AG10803 (cell line): ENCODE results near the gene DOCK8.

Experiments
- DNase-seq: peaks from one replicate; pipeline ENCODE4 v3.0.0; 2010; ENCODE audit warnings: low read depth
- H3K4me3 ChIP-seq: 2 replicates; pipeline ENCODE4 v1.5.1; 2011; ENCODE audit warnings: mild to moderate bottlenecking, low read length, control low read depth
- TF ChIP-seq, protein P1 (sequence below): conservative IDR thresholded peaks from 2 replicates; pipeline ENCODE4 v1.5.1; 2011; ENCODE audit warnings: mild to moderate bottlenecking, low read length, control low read depth, inconsistent platforms

The DOCK8 gene

DNA sequence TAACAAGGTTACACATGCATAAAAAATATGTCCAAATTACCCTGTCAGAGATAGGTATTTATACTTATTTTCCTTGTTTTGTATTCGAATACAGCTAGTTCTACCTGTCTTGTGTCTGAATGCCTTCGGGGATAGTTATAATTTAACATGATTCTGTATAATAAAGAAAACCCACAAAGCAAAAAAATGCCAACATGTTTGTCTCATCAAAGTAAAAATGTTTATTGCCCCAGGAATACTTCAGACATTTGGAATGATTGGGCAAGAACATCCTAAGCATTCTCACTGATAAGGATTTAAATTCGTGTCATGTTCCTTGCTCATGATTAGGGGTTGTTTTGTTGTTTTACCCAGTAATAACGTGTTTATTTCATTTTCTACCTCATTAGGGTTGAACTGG is 74.5 kb downstream of the DOCK8 start:
- no peak overlapping the region for H3K4me3 ChIP-seq
- TF ChIP-seq, protein P1, sequence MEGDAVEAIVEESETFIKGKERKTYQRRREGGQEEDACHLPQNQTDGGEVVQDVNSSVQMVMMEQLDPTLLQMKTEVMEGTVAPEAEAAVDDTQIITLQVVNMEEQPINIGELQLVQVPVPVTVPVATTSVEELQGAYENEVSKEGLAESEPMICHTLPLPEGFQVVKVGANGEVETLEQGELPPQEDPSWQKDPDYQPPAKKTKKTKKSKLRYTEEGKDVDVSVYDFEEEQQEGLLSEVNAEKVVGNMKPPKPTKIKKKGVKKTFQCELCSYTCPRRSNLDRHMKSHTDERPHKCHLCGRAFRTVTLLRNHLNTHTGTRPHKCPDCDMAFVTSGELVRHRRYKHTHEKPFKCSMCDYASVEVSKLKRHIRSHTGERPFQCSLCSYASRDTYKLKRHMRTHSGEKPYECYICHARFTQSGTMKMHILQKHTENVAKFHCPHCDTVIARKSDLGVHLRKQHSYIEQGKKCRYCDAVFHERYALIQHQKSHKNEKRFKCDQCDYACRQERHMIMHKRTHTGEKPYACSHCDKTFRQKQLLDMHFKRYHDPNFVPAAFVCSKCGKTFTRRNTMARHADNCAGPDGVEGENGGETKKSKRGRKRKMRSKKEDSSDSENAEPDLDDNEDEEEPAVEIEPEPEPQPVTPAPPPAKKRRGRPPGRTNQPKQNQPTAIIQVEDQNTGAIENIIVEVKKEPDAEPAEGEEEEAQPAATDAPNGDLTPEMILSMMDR: no peak
- DNase-seq: no peak

DNA sequence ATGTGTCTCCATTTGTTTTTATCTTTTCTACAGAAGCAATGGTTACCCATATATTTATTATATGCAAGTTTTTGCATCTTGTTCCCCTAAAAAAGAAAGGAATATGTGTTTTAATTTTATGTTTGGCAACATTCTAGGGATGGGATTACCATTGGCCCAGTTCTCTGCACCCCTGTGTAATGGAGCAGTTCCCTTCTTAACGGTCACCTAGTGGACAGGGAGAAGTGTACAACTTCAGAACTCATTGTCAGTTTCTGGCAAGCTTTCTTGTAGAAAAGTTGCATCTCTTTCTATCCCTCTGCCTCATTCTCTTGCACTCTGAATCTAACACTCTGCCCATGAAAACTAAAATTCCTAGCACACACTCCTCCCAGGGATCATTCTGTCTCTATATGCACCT is 78.2 kb downstream of the DOCK8 start:
- TF ChIP-seq, protein P1: no peak
- H3K4me3 ChIP-seq: no peak overlapping the region
- DNase-seq: no peak

DNA sequence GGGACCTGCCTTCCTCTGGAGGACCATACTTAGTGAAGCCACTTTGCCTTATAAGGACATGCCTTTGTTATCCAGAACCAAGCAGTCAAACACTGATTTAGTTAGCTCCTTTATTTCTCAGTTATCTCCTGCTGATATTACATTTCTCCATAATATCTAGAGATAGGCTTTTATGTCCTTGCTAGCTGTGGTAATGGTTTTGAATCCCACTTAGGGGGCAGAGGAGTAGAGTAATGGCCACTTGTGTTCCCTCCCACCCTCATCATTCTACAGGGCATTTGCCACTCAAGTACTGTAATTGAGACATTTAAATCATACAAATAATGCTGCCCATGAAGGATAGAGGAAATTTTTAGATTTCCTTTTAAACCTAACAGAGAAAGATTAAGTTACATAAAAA is 80.9 kb downstream of the DOCK8 start:
- TF ChIP-seq, protein P1: no peak
- H3K4me3 ChIP-seq: no peak overlapping the region
- DNase-seq: no peak

DNA sequence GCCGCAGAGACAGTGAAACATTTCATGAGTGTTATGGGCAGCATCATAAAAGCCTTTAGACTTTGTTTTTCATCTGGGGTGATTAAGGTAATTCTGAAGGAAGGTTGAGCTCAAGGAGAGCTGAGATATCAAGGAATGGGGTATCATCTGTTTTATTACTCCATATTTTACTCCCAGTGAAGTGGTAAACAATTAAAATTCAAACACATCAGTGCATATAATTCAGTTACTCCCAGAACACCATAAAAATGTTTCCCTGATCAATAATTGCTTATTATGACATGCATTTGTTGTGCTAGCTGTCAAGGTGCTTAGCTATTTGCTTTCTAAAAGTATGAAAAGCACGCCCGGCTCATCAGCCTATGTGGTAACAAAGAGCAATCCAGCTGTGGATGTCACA is 81.7 kb downstream of the DOCK8 start:
- H3K4me3 ChIP-seq: no peak overlapping the region
- DNase-seq: no peak
- TF ChIP-seq, protein P1: no peak

DNA sequence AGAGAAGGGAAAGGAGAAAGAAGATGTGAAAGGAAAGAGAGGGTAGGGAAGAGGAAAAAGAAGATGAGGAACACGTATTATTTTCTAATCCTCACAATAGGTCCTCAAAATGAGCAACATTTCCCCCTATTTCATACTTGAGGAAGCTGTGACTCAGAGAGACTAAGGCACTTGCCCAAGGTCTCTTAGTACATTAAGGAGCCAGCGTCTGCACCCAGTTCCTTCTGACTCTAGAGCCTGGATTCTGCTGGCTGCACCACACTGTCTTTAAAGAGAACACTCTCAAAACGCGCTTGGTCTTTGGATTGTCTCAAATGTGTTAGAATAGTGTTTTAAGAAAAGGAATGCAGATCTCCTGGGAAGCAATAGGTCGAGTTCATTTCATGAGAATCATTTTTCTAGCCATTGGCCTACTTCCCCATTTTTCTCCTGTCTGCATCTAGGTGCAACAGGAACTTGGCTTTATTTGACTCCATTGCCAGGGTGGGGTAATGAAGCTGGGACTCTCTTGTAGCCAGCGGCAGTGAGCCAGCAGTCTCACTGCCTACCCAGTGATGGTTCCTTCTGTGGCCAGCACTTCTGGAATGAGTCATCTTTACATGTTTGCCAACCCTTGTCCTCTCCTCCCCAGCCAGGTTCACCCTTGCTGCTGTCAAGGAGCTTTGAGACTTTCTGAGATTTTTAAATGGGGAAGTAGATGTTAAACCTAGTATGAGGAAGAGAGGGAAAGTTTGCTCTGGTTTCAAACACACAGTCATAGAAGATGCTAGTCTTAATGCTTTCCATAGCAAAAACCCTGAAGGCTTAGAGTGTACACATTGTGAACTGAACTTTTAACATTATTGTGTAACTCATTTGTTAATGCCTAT is 82.7 kb downstream of the DOCK8 start:
- H3K4me3 ChIP-seq: no peak overlapping the region
- DNase-seq: no peak
- TF ChIP-seq, protein P1: no peak

DNA sequence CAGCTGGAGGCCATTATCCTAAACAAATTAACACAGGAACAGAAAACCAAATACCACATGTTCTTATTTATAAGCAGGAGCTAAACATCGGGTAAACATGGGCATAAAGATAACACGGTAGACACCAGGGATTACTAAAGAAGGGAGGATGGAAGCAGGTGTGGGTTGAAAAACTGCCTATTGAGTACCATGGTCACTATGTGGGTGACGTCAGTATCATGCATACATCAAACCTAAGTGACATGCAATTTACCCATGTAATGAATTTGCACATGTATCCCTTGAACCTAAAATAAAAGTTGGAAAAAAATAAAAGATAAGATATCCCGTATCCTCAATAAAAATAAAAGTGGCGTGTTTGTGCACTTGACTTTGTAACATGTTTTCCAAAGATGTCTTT is 88.8 kb downstream of the DOCK8 start:
- DNase-seq: no peak
- no peak overlapping the region for H3K4me3 ChIP-seq
- TF ChIP-seq, protein P1: no peak

DNA sequence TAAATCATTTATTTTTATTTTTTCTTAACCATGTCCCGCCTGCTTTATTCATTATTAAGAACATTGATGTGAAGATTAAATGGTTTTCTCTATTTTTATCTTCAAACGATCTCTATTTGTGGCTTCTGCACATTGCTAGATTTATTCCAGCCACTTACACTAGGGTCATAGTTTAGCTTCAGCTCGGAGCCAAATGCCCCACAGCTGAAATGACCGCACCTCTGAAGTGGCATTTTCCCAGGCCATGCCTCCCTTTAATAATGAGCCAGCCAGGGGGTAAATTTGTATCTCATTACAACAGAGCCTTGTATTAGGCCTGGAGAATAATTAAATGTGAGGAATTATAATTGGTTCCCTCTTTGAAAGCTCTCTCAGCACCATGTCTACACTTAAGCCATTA is 89.4 kb downstream of the DOCK8 start:
- no peak overlapping the region for H3K4me3 ChIP-seq
- no peak for DNase-seq
- TF ChIP-seq, protein P1: no peak
